Transverse colon (tissue), 4 donors: ENCODE data around the gene CST1.
"Not testable (repeated sequence)": the region's sequence is repeated elsewhere in the genome, so short reads cannot be mapped to it uniquely, and the experiment has no call there.

Experiments used
- CTCF ChIP-seq, 5 experiments: fragments of 200-600 bp in 3 of 5; fragments of 450-650 bp in 2 of 5; sonication (generic) in 3 of 5; IDR thresholded peaks; 1 replicate in 2 of 5; 2 replicates in 3 of 5; pipeline ENCODE4 v1.5.1; 2016 to 2017; ENCODE audit warnings: antibody characterized with exemption in 5 of 5, inconsistent platforms in 3 of 5, mild to moderate bottlenecking in 2 of 5, moderate library complexity in 1 of 5
- POLR2AphosphoS5 ChIP-seq, 3 donors: sonication (generic); formaldehyde crosslinking; IDR thresholded peaks; one replicate each; pipeline ENCODE4 v1.6.1; 2016; ENCODE audit warnings: antibody characterized with exemption in 3 of 3

DNA sequence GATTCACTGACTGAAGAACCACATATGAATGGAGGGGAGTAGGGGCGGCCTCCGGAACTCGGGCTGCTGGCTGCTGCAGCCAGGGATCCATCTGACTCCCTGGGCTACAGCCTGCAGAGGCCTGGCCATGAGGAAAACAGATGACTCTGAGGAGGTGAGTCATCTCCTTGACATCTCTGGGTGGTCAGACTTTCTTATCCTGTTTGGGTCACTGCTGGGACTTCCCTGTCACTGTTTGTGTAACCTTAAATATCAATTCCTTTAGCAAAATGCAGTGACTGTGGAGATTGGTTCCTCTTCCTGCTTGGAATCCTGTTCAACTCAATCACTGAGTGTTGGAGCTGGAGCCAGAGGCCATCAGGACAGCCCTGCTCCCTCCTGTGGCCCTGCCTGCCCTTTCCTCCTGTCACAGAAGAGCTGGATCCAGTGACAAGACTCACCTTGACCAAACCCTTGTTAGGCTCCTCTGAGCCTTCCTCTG lies 4.4 kb upstream of the CST1 start:
- not testable (repeated sequence) for TF ChIP-seq CTCF, POLR2AphosphoS5 (IDR thresholded peaks at IDR 0.05)
